WI38 (cell line): ENCODE results near the gene SCP2.

ENCODE experiments used
- H3K4me3 ChIP-seq: 2 replicates; pipeline ENCODE4 v1.5.1; 2011; ENCODE audit warnings: low read depth, mild to moderate bottlenecking, control low read depth, low read length
- CTCF ChIP-seq: IDR thresholded peaks from 2 replicates; pipeline ENCODE4 v1.5.1; 2012; ENCODE audit warnings: low read depth, mild to moderate bottlenecking, control low read depth, low read length

Gene SCP2

DNA sequence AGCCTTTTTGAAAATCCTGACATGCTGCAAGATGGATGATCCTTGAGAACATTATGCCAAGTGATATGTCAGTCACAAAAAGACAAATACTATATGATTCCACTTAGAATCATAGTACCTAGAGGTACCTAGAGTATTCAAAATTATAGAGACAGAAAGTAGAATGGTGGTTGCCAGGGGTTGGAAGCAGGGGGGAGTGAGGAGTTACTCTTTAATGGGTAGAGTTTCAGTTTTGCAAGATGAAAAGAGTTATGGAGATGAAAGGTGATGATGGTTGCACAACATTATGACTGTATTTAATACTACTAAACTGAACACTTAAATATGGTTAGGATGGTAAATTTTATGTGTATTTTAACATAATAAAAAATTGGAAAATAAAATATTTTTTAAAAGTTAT is 97.0 kb downstream of the SCP2 start:
- no peak overlapping the region for H3K4me3 ChIP-seq
- TF ChIP-seq CTCF, result no peak

DNA sequence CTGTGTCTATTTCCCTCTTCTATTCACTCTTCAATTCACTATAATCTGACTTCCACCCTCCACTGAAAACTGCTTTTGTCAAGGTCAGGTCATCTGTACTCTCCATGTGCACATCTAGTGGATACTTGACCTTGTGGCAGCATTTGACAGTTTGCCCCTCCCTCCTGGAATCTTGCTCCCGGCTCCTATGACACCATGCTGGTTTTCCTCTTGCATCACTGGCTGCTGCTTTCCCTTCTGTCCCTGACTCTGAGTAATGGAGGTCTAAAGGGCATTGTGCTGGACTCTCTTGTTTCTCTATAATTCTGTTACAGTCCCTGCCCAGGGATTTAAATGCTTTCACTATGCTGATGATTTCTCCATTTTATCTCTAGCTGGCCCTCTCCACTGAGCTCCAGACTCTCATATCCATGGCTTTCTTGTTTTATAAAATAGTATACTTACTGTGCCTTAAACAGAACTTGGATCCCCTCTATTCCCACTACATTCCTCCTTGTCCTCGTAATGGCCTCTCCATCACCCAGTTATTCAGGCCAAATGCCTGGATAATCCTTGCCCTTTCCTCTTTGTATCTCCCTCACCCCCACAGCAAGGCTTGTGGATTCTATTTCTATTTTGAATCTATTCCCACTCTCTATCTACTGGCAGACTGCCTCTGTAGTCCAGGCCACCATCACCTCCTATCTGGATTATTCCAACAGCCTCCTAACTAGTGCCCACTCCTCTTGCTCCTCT is 98.1 kb downstream of the SCP2 start:
- H3K4me3 ChIP-seq, result no peak overlapping the region
- TF ChIP-seq CTCF, result no peak

GRCh38 chr1:53025769-53026112 is 98.7 kb downstream of the SCP2 start:
- no peak overlapping the region for H3K4me3 ChIP-seq
- TF ChIP-seq CTCF, result no peak

DNA sequence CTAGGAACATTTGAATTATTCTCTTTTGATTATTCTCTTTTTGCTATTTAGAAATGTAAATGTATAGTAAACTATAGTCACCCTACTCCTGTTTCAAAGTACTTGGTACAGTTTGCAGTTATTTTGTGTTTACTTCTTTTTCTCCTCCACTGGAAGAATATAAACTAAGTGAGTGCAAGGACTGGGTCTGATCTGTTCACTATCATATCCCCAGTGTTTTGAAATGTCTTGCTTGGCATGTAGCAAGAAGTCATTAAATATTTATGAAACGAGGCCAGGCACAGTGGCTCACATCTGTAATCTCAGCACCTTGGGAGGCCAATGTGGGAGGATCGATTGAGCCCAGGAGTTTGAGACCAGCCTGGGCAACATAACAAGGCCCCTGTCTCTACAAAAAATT is 99.2 kb downstream of the SCP2 start:
- no peak overlapping the region for H3K4me3 ChIP-seq
- TF ChIP-seq CTCF, result no peak

GRCh38 chr1:53031732-53032131 is 104.7 kb downstream of the SCP2 start:
- no peak for TF ChIP-seq CTCF
- no peak overlapping the region for H3K4me3 ChIP-seq

- H3K4me3 ChIP-seq, result no peak overlapping the region
- no peak for TF ChIP-seq CTCF
Measured at GRCh38 chr1:53037159-53037558, 110.1 kb downstream of the SCP2 start.

GRCh38 chr1:53038566-53038965 is 111.5 kb downstream of the SCP2 start:
- H3K4me3 ChIP-seq, result no peak overlapping the region

More at GRCh38 chr1:53038566-53038965, 111.5 kb downstream of the SCP2 start:
- no peak for TF ChIP-seq CTCF
